ENCODE results near the gene HNRNPM. TPM values are rescaled to one million over a fixed set of nuclear protein-coding genes. Genes with fewer than 3 reads are reported as not detected.
A peak's percentile ranks its signal among the peaks of the same experiment; 100 is the strongest.

Gene HNRNPM
- total RNA-seq, 1 donor from 2014 or later = 152 TPM

DNA sequence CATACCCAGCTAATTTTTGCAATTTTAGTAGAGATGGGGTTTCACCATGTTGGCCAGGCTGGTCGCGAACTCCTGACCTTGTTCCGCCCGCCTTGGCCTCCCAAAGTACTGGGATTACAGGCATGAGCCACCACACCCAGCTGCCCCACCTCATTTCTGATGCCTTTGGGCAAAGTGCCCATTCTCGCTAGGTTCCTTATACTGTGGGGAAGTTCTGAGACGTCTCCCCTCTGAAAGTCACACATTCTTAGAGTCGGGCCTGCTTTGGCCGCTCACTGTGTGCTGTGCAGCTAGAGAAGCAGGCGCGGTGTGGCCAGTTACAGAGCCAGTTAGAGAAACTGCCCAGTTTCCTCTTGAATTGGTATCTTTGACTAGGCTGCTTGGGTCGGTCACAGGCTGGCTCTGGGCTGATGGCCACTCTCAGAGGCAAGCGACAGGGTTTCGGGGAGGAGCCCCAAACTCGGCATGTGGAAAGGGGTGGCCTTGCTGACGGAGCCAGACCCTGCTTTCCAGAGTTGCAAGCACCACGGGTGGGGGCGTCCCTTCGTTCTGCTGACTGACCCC is 39.6 kb downstream of the HNRNPM start:
- no peaks in the 10 kb centered on the region for H3K27me3 ChIP-seq (ENCODE audit: low read depth)
- H3K4me1 ChIP-seq = peaks cover 54% of the 10 kb centered on the region
- TF ChIP-seq CTCF (IDR thresholded peaks at IDR 0.05) = no peak
- peak overlapping the region; percentile 49 for H3K27ac ChIP-seq
- no peak overlapping the region for H3K4me3 ChIP-seq
- ATAC-seq (peak; percentile 10 to 67), DNase-seq (peak; percentile 79)
- H3K9me3 ChIP-seq = no peaks in the 10 kb centered on the region
- peaks cover 94% of the 10 kb centered on the region for H3K36me3 ChIP-seq
- intact Hi-C loops (cut with DNase I) = no loop called here

DNA sequence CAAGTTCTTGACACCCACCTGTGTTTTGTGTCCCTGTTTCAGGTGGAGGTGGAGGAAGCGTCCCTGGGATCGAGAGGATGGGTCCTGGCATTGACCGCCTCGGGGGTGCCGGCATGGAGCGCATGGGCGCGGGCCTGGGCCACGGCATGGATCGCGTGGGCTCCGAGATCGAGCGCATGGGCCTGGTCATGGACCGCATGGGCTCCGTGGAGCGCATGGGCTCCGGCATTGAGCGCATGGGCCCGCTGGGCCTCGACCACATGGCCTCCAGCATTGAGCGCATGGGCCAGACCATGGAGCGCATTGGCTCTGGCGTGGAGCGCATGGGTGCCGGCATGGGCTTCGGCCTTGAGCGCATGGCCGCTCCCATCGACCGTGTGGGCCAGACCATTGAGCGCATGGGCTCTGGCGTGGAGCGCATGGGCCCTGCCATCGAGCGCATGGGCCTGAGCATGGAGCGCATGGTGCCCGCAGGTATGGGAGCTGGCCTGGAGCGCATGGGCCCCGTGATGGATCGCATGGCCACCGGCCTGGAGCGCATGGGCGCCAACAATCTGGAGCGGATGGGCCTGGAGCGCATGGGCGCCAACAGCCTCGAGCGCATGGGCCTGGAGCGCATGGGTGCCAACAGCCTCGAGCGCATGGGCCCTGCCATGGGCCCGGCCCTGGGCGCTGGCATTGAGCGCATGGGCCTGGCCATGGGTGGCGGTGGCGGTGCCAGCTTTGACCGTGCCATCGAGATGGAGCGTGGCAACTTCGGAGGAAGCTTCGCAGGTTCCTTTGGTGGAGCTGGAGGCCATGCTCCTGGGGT is 41.0 kb downstream of the HNRNPM start:
- ATAC-seq (no peak), DNase-seq (no peak)
- no peak for TF ChIP-seq CTCF (IDR thresholded peaks at IDR 0.05)
- no peak overlapping the region for H3K4me3 ChIP-seq
- H3K4me1 ChIP-seq = peaks cover 51% of the 10 kb centered on the region
- H3K36me3 ChIP-seq = peaks cover 91% of the 10 kb centered on the region
- H3K27ac ChIP-seq = no peak overlapping the region
- H3K9me3 ChIP-seq = no peaks in the 10 kb centered on the region
- intact Hi-C loops (cut with DNase I) = no loop called here
- H3K27me3 ChIP-seq (ENCODE audit: low read depth) = no peaks in the 10 kb centered on the region

- Histone ChIP-seq H3K4me1 (peaks cover 42% of the 10 kb centered on the region), H3K9me3 (no peaks in the 10 kb centered on the region), H3K36me3 (peaks cover 82% of the 10 kb centered on the region), H3K27ac (peak overlapping the region; percentile 63), H3K27me3 (ENCODE audit: low read depth) (no peaks in the 10 kb centered on the region), H3K4me3 (no peak overlapping the region)
- no peak for ATAC-seq
- no peak for DNase-seq
- no peak for TF ChIP-seq CTCF (IDR thresholded peaks at IDR 0.05)
- intact Hi-C loops (cut with DNase I) = no loop called here
Observed at GRCh38 chr19:8486661-8487136, 41.9 kb downstream of the HNRNPM start.

DNA sequence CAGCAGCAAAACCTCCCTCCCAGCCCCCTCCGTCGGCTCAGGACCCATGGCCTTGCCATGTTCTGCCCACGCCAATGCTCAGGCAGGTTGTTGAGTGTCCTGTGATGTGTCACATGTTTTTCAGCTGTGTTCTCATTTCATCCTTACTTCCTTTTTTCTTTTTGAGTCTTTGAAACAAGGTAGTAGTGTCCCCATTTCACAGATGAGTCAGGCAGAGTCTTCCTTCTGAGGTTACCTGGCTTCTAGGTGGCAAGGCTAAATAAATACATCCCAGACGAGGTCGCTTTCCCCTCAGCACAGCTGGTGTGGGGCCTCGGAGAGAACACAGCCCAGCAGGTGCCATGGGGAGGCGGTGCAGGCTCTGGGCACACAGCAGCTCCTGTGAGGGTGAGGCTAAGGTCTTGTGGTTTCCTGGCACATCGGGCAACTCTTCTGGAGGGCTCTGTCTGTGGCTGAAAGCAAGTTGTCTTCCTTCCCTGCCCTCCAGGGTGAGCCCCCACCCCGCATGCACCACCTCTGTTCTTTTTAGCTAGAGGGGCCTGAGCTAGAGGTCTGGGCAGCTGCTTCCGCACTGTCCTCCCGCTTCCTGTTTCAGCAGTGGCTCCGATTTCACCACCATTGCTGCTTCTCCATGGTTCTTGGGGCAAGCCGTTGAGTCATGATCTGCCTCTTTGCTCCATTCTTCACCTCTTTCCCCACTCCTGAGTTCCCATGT is 42.5 kb downstream of the HNRNPM start:
- no peak overlapping the region for H3K4me3 ChIP-seq
- peak overlapping the region; percentile 63 for H3K27ac ChIP-seq
- H3K9me3 ChIP-seq = no peaks in the 10 kb centered on the region
- peak; percentile 53 to 67 for ATAC-seq
- DNase-seq = peak; percentile 85
- no peaks in the 10 kb centered on the region for H3K27me3 ChIP-seq (ENCODE audit: low read depth)
- intact Hi-C loops (cut with DNase I) = no loop called here
- no peak for TF ChIP-seq CTCF (IDR thresholded peaks at IDR 0.05)
- H3K36me3 ChIP-seq = peaks cover 77% of the 10 kb centered on the region
- peaks cover 42% of the 10 kb centered on the region for H3K4me1 ChIP-seq

DNA sequence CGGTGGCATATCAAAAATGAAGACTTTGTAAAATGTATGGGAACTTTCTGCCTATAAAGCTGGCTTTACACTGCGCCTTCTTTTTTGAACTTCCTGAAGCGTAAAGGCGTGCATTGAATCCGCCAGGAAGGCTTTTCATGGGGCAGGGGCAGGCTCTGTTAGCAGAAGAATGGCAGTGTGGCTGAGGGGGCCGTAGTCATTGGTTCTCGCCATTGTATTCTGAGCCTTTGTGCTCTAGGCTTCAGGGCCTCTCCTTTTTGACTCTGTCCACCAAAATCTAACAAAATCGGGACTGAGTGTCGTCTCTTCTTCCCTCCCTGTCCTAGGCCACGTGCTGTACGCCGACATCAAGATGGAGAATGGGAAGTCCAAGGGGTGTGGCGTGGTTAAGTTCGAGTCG is 43.6 kb downstream of the HNRNPM start:
- no peak for TF ChIP-seq CTCF (IDR thresholded peaks at IDR 0.05)
- Histone ChIP-seq H3K4me3 (no peak overlapping the region), H3K27ac (peak overlapping the region; percentile 63), H3K4me1 (peaks cover 42% of the 10 kb centered on the region), H3K36me3 (peaks cover 67% of the 10 kb centered on the region), H3K9me3 (no peaks in the 10 kb centered on the region), H3K27me3 (ENCODE audit: low read depth) (no peaks in the 10 kb centered on the region)
- ATAC-seq = no peak
- no peak for DNase-seq
- intact Hi-C loops (cut with DNase I) = no loop called here

Data from lower lobe of right lung (tissue), 2 donors.